OCI-LY3 (cell line): ENCODE results near the gene CBX1.
"Not testable (repeated sequence)": the region's sequence is repeated elsewhere in the genome, so short reads cannot be mapped to it uniquely, and the experiment has no call there.

ENCODE experiments used
- H2AFZ ChIP-seq: fragments of 200-600, 300-600 bp; shearing (Covaris generic); 2 replicates; pipeline ENCODE4 v1.6.0; 2014; ENCODE audit warnings: antibody characterized with exemption, low read depth, low read length
- H3K27ac ChIP-seq: fragments of 200-600, 300-600 bp; sonication (generic); 2 replicates; pipeline ENCODE4 v1.5.1; 2014; ENCODE audit warnings: mild to moderate bottlenecking, low read length, moderate library complexity, mixed read lengths
- H3K27me3 ChIP-seq: fragments of 200-600, 300-600 bp; sonication (generic); 2 replicates; pipeline ENCODE4 v1.6.1; 2014; ENCODE audit warnings: low read depth, low read length, mixed read lengths
- H3K36me3 ChIP-seq: fragments of 200-600, 300-600 bp; sonication (generic); replicated peaks from 2 replicates; pipeline ENCODE3; 2014; ENCODE audit warnings: low read depth, low read length, mixed read lengths
- H3K4me1 ChIP-seq: fragments of 300-600, 200-600 bp; sonication (generic); 2 replicates; pipeline ENCODE4 v1.6.1; 2014; ENCODE audit warnings: low read length, mixed read lengths
- H3K4me2 ChIP-seq: fragments of 200-600, 300-600 bp; sonication (generic); 2 replicates; pipeline ENCODE4 v1.6.1; 2014; ENCODE audit warnings: low read length, mixed read lengths
- H3K4me3 ChIP-seq: fragments of 300-600, 200-600 bp; sonication (generic); 2 replicates; pipeline ENCODE4 v1.5.1; 2014; ENCODE audit warnings: antibody characterized with exemption, mild to moderate bottlenecking, low read length, moderate library complexity
- H3K79me2 ChIP-seq: fragments of 300-600, 200-600 bp; shearing (Covaris generic); 2 replicates; pipeline ENCODE4 v1.6.1; 2014; ENCODE audit warnings: mild to moderate bottlenecking, low read length, mixed read lengths
- H3K9ac ChIP-seq: fragments of 300-600, 200-600 bp; shearing (Covaris generic); 2 replicates; pipeline ENCODE4 v1.6.0; 2014; ENCODE audit warnings: mild to moderate bottlenecking, low read length, moderate library complexity
- H3K9me3 ChIP-seq: fragments of 200-600, 300-600 bp; shearing (Covaris generic); 2 replicates; pipeline ENCODE4 v1.6.1; 2014; ENCODE audit warnings: low read length, mixed read lengths; ENCODE audit not compliant: insufficient read depth
- H4K20me1 ChIP-seq: fragments of 200-600, 300-600 bp; sonication (generic); 2 replicates; pipeline ENCODE4 v1.6.1; 2016; ENCODE audit warnings: low read length, mixed read lengths; ENCODE audit not compliant: insufficient read depth
- CTCF ChIP-seq: fragments of 200-600, 300-600 bp; sonication (generic); IDR thresholded peaks from 2 replicates; pipeline ENCODE4 v1.5.1; 2014; ENCODE audit warnings: antibody characterized with exemption, low read length, low read depth
- EZH2phosphoT487 ChIP-seq: fragments of 200-600 bp; shearing (Covaris generic); IDR thresholded peaks from 2 replicates; pipeline ENCODE4 v1.6.1; 2018; ENCODE audit warnings: antibody characterized with exemption, mixed run types, low read depth

The CBX1 gene

GRCh38 chr17:48037838-48038323 is 63.4 kb downstream of the CBX1 start:
- Histone ChIP-seq H3K4me1 (peaks cover 22% of the 10 kb centered on the region), H3K27me3 (no peaks in the 10 kb centered on the region), H4K20me1 (no peaks in the 10 kb centered on the region), H3K9ac (peak overlapping the region; percentile 66), H3K9me3 (no peaks in the 10 kb centered on the region), H3K4me3 (peak overlapping the region; percentile 86), H3K79me2 (no peaks in the 10 kb centered on the region), H3K36me3 (no peaks in the 10 kb centered on the region), H3K27ac (no peak overlapping the region), H2AFZ (peak overlapping the region; percentile 96), H3K4me2 (peak overlapping the region; percentile 100)
- TF ChIP-seq CTCF, result no peak
- no peak for TF ChIP-seq EZH2phosphoT487

GRCh38 chr17:48037036-48037837 is 64.0 kb downstream of the CBX1 start, which contains the start of gene COPZ2:
Gene COPZ2 (minus strand): TSS chr17:48037797. CDS start chr17:48037777, 20 bp downstream.
- Histone ChIP-seq H3K4me2 (peak within 1 kb of the TSS; percentile 100), H3K9ac (peak within 1 kb of the TSS; percentile 84), H2AFZ (peak within 1 kb of the TSS; percentile 96), H3K4me3 (peak within 1 kb of the TSS; percentile 86), H3K27me3 (no peaks in the 10 kb centered on the region), H3K79me2 (no peaks in the 10 kb centered on the region), H3K9me3 (no peaks in the 10 kb centered on the region), H4K20me1 (no peaks in the 10 kb centered on the region), H3K4me1 (peaks cover 22% of the 10 kb centered on the region), H3K36me3 (no peaks in the 10 kb centered on the region), H3K27ac (no peak within 1 kb of the TSS)
- TF ChIP-seq EZH2phosphoT487 (no peak), CTCF (peak; percentile 73)

DNA sequence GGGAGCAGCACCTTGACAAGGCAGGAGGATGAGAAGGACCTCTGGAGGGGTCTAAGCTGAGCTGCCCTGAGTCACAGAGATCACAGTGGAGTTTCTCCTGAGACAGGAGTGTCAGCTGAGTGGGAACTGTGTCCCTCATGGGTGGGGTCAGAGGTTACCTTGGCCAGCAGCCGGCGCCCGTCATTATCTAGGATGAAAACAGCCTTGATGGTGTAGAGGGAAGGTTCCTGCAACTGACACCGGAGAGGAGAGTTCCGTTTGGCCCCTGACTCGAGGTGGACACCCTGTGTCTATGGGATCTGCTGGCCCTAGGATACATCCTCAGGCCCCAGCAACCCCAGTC is 64.6 kb downstream of the CBX1 start:
- H3K27ac ChIP-seq, result no peak overlapping the region
- H3K27me3 ChIP-seq, result no peaks in the 10 kb centered on the region
- H4K20me1 ChIP-seq, result no peaks in the 10 kb centered on the region
- TF ChIP-seq CTCF, result no peak
- TF ChIP-seq EZH2phosphoT487, result no peak
- H3K36me3 ChIP-seq, result no peaks in the 10 kb centered on the region
- H3K4me1 ChIP-seq, result peaks cover 22% of the 10 kb centered on the region
- H3K4me2 ChIP-seq, result peak overlapping the region; percentile 98
- H3K9ac ChIP-seq, result peak overlapping the region; percentile 84; the same call in 1 of the 2 replicates
- H3K79me2 ChIP-seq, result no peaks in the 10 kb centered on the region
- H2AFZ ChIP-seq, result peak overlapping the region; percentile 92; the same call in 1 of the 2 replicates
- H3K9me3 ChIP-seq, result no peaks in the 10 kb centered on the region
- peak overlapping the region; percentile 86 for H3K4me3 ChIP-seq

DNA sequence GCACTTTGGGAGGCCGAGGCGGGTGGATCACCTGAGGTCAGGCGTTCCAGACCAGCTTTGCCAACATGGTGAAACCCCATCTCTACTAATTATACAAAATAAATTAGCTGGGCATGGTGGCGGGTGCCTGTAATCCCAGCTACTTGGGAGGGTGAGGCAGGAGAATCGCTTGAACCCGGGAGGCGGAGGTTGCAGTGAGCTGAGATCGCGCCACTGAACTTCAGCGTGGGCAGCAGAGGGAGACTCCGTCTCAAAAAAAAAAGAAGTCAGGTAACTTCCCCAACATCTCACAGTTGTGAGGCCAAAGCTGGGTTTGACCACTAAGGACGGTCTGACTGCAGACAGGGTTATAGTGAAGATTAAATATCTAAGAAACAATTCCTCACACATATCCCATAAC is 66.5 kb downstream of the CBX1 start:
- not testable (repeated sequence) for H3K79me2 ChIP-seq, H3K36me3 ChIP-seq, H3K4me2 ChIP-seq, H3K4me3 ChIP-seq, H2AFZ ChIP-seq, H3K9me3 ChIP-seq, H3K9ac ChIP-seq, H4K20me1 ChIP-seq, H3K27ac ChIP-seq, H3K27me3 ChIP-seq
- peaks cover 22% of the 10 kb centered on the region for H3K4me1 ChIP-seq
